SK-N-SH treated with all-trans-retinoic acid at 6 μM for 48 hours (cell line): ENCODE results near the gene FTSJ1.

Experiments
- ATAC-seq: fragments of 200-7000 bp; cut with Tn5 transposase; 3 replicates; pipeline ENCODE4 v1.9.1; 2020; ENCODE audit warnings: mild to moderate bottlenecking, moderate library complexity
- BACH2 ChIP-seq: fragments of 250-450 bp; sonication (Bioruptor Pico); IDR thresholded peaks from 2 replicates; pipeline ENCODE4 v1.9.0; 2021; ENCODE audit warnings: mild to moderate bottlenecking, borderline replicate concordance
- CSDC2 ChIP-seq: fragments of 250-450 bp; sonication (Bioruptor Pico); IDR thresholded peaks from 2 replicates; pipeline ENCODE4 v1.5.0; 2020; ENCODE audit warnings: mild to moderate bottlenecking, moderate library complexity
- ESRRG ChIP-seq: fragments of 250-450 bp; sonication (Bioruptor Pico); IDR thresholded peaks from 2 replicates; pipeline ENCODE4 v1.6.1; 2021; ENCODE audit warnings: mild to moderate bottlenecking
- GLIS3 ChIP-seq: fragments of 250-450 bp; sonication (Bioruptor Pico); IDR thresholded peaks from 2 replicates; pipeline ENCODE4 v1.5.0; 2020; ENCODE audit warnings: mild to moderate bottlenecking, moderate library complexity
- ISL1 ChIP-seq: fragments of 250-450 bp; sonication (Bioruptor Pico); IDR thresholded peaks from 2 replicates; pipeline ENCODE4 v2.1.2; 2022; ENCODE audit warnings: mild to moderate bottlenecking, moderate library complexity
- OSR1 ChIP-seq: fragments of 250-450 bp; sonication (Bioruptor Pico); IDR thresholded peaks from 2 replicates; pipeline ENCODE4 v1.8.0; 2022; ENCODE audit warnings: moderate library complexity, mild to moderate bottlenecking, inconsistent platforms
- RARB ChIP-seq: fragments of 250-450 bp; sonication (Bioruptor Pico); IDR thresholded peaks from 2 replicates; pipeline ENCODE4 v1.8.0; 2021; ENCODE audit warnings: mild to moderate bottlenecking, moderate library complexity
- SNAI2 ChIP-seq: fragments of 250-450 bp; sonication (Bioruptor Pico); IDR thresholded peaks from 2 replicates; pipeline ENCODE4 v1.5.0; 2020; ENCODE audit warnings: mild to moderate bottlenecking, moderate library complexity
- TCF4 ChIP-seq: fragments of 250-450 bp; sonication (Bioruptor Pico); IDR thresholded peaks from 2 replicates; pipeline ENCODE4 v1.8.0; 2021; ENCODE audit warnings: mild to moderate bottlenecking, moderate library complexity, borderline replicate concordance
- TOX ChIP-seq: fragments of 250-450 bp; sonication (Bioruptor Pico); IDR thresholded peaks from 2 replicates; pipeline ENCODE4 v1.8.0; 2021; ENCODE audit warnings: mild to moderate bottlenecking, moderate library complexity, borderline replicate concordance
- ZC3H10 ChIP-seq: fragments of 250-450 bp; sonication (Bioruptor Pico); IDR thresholded peaks from 2 replicates; pipeline ENCODE4 v1.5.1; 2021; ENCODE audit warnings: mild to moderate bottlenecking, moderate library complexity
- ZFP3 ChIP-seq: fragments of 250-450 bp; sonication (Bioruptor Pico); IDR thresholded peaks from 2 replicates; pipeline ENCODE4 v1.5.0; 2020; ENCODE audit warnings: mild to moderate bottlenecking, moderate library complexity
- ZFP30 ChIP-seq: fragments of 450-650 bp; formaldehyde crosslinking; IDR thresholded peaks from 2 replicates; pipeline ENCODE4 v1.5.0; 2022; ENCODE audit warnings: mild to moderate bottlenecking, moderate library complexity
- ZNF70 ChIP-seq: fragments of 450-650 bp; formaldehyde crosslinking; IDR thresholded peaks from 2 replicates; pipeline ENCODE4 v1.5.0; 2020; ENCODE audit warnings: mild to moderate bottlenecking, moderate library complexity
- ZNF8 ChIP-seq: fragments of 450-650 bp; formaldehyde crosslinking; IDR thresholded peaks from 2 replicates; pipeline ENCODE4 v1.5.0; 2020; ENCODE audit warnings: mild to moderate bottlenecking, moderate library complexity
- TF ChIP-seq, protein P1 (sequence below): fragments of 250-450 bp; sonication (Bioruptor Pico); IDR thresholded peaks from 2 replicates; pipeline ENCODE4 v1.5.1; 2020; ENCODE audit warnings: low read depth, mild to moderate bottlenecking, moderate library complexity
- TF ChIP-seq, protein P2 (sequence below): fragments of 250-450 bp; sonication (Bioruptor Pico); IDR thresholded peaks from 2 replicates; pipeline ENCODE4 v1.5.0; 2020; ENCODE audit warnings: mild to moderate bottlenecking, moderate library complexity
- TF ChIP-seq, protein P3 (sequence below): fragments of 250-450 bp; sonication (Bioruptor Pico); IDR thresholded peaks from 2 replicates; pipeline ENCODE4 v1.8.0; 2021; ENCODE audit warnings: low read depth, mild to moderate bottlenecking, moderate library complexity, borderline replicate concordance
- TF ChIP-seq, protein P4 (sequence below): fragments of 250-450 bp; sonication (Bioruptor Pico); IDR thresholded peaks from 2 replicates; pipeline ENCODE4 v1.8.0; 2020; ENCODE audit warnings: mild to moderate bottlenecking, moderate library complexity, borderline replicate concordance

Gene FTSJ1

DNA sequence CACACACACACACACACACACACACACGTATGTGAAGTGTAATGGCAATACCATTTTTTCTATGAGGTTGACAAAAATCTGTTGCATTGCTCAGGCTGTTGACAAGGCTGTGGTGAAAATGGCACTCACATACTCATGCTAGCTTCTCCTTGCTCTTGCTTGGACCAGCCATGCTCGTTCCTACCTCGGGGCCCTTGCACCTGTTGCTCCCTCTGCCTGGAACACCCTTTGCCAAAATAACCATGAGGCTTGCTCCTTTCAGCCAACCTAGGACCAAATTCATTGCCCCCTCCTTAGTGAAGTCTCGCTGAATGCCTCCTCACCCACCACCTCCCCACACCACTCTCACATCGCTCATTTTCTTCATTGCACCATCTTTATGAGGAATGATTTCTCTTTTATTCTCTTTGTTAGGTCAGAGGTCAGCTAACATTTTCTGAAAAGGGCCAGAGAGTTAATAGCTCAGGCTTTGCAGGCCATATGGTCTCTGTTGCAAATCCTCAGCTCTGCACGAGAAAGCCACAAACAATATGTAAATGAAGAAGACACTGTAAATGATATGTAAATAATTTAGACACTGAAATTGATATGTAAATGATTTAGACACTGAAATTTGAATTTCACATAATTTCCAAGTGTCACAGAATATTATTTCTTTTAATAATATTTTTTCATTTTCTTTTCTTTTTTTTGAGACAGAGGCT lies 19.2 kb upstream of the FTSJ1 start:
- no peak for ATAC-seq
- no peak for TF ChIP-seq ESRRG (CRISPR knock-in tag)
- TF ChIP-seq GLIS3 = no peak
- TF ChIP-seq, protein P1, sequence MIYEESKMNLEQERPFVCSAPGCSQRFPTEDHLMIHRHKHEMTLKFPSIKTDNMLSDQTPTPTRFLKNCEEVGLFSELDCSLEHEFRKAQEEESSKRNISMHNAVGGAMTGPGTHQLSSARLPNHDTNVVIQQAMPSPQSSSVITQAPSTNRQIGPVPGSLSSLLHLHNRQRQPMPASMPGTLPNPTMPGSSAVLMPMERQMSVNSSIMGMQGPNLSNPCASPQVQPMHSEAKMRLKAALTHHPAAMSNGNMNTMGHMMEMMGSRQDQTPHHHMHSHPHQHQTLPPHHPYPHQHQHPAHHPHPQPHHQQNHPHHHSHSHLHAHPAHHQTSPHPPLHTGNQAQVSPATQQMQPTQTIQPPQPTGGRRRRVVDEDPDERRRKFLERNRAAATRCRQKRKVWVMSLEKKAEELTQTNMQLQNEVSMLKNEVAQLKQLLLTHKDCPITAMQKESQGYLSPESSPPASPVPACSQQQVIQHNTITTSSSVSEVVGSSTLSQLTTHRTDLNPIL (CRISPR knock-in tag) = no peak
- TF ChIP-seq TOX (CRISPR knock-in tag) = no peak
- no peak for TF ChIP-seq BACH2 (CRISPR knock-in tag)
- TF ChIP-seq, protein P2, sequence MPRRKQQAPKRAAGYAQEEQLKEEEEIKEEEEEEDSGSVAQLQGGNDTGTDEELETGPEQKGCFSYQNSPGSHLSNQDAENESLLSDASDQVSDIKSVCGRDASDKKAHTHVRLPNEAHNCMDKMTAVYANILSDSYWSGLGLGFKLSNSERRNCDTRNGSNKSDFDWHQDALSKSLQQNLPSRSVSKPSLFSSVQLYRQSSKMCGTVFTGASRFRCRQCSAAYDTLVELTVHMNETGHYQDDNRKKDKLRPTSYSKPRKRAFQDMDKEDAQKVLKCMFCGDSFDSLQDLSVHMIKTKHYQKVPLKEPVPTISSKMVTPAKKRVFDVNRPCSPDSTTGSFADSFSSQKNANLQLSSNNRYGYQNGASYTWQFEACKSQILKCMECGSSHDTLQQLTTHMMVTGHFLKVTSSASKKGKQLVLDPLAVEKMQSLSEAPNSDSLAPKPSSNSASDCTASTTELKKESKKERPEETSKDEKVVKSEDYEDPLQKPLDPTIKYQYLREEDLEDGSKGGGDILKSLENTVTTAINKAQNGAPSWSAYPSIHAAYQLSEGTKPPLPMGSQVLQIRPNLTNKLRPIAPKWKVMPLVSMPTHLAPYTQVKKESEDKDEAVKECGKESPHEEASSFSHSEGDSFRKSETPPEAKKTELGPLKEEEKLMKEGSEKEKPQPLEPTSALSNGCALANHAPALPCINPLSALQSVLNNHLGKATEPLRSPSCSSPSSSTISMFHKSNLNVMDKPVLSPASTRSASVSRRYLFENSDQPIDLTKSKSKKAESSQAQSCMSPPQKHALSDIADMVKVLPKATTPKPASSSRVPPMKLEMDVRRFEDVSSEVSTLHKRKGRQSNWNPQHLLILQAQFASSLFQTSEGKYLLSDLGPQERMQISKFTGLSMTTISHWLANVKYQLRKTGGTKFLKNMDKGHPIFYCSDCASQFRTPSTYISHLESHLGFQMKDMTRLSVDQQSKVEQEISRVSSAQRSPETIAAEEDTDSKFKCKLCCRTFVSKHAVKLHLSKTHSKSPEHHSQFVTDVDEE (CRISPR knock-in tag) = no peak
- no peak for TF ChIP-seq ZC3H10 (CRISPR knock-in tag)

DNA sequence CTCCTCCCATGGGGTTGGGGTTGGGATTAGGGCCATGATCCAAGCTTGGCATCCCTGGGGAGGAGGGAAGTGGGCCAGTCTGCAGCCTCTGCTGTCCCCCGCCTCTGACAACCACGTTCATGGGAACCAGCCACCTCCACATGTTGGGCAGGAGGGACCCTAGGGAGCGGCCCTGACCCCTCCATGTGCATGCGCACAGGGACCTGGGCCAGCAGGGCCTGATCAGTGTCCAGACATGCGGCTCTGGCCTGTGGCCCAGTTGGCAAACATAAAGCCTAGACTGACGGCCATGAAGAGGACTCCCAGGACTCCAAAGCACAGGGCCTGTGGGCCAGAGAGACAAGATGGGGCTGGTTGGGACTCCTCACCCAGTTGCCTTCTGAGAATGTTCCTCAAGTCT lies 17.3 kb upstream of the FTSJ1 start:
- TF ChIP-seq, protein P2 (CRISPR knock-in tag) = no peak
- TF ChIP-seq OSR1 (CRISPR knock-in tag) (no peak), TOX (CRISPR knock-in tag) (no peak), ZFP30 (CRISPR knock-in tag) (no peak), ZFP3 (CRISPR knock-in tag) (no peak), ZC3H10 (CRISPR knock-in tag) (no peak)
- no peak; the same call in 2 of the 3 replicates for ATAC-seq

DNA sequence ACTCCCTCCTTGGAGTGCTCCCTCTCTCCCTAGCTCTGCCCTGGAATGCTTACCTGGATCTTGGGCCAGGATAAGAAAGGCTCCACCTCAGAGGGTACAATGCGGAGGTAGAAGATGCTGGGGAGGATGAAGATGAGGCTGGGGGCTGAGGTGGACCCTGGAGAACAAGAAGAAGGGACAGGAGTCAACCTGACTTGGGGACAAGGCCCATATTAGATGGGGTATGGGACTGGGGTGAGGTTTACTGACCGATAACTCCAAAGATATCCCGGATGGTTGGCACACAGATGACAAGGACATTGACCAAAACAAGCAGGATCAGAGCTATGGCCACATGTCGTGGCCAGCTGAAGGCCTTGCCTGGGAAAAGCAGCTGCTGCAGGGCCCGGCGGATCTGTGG lies 16.5 kb upstream of the FTSJ1 start:
- ATAC-seq = no peak
- TF ChIP-seq, protein P1 (CRISPR knock-in tag) = no peak
- TF ChIP-seq, protein P3, sequence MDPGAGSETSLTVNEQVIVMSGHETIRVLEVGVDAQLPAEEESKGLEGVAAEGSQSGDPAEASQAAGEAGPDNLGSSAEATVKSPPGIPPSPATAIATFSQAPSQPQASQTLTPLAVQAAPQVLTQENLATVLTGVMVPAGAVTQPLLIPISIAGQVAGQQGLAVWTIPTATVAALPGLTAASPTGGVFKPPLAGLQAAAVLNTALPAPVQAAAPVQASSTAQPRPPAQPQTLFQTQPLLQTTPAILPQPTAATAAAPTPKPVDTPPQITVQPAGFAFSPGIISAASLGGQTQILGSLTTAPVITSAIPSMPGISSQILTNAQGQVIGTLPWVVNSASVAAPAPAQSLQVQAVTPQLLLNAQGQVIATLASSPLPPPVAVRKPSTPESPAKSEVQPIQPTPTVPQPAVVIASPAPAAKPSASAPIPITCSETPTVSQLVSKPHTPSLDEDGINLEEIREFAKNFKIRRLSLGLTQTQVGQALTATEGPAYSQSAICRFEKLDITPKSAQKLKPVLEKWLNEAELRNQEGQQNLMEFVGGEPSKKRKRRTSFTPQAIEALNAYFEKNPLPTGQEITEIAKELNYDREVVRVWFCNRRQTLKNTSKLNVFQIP (CRISPR knock-in tag) = no peak
- no peak for TF ChIP-seq TCF4 (CRISPR knock-in tag)
- no peak for TF ChIP-seq BACH2 (CRISPR knock-in tag)
- TF ChIP-seq, protein P2 (CRISPR knock-in tag) = no peak
- TF ChIP-seq ZNF8 (CRISPR knock-in tag) = no peak
- TF ChIP-seq ZFP3 (CRISPR knock-in tag) = no peak
- TF ChIP-seq SNAI2 = no peak
- TF ChIP-seq CSDC2 (CRISPR knock-in tag) = no peak
- no peak for TF ChIP-seq ZNF70 (CRISPR knock-in tag)
- no peak for TF ChIP-seq ESRRG (CRISPR knock-in tag)
- no peak for TF ChIP-seq RARB (CRISPR knock-in tag)
- TF ChIP-seq, protein P4, sequence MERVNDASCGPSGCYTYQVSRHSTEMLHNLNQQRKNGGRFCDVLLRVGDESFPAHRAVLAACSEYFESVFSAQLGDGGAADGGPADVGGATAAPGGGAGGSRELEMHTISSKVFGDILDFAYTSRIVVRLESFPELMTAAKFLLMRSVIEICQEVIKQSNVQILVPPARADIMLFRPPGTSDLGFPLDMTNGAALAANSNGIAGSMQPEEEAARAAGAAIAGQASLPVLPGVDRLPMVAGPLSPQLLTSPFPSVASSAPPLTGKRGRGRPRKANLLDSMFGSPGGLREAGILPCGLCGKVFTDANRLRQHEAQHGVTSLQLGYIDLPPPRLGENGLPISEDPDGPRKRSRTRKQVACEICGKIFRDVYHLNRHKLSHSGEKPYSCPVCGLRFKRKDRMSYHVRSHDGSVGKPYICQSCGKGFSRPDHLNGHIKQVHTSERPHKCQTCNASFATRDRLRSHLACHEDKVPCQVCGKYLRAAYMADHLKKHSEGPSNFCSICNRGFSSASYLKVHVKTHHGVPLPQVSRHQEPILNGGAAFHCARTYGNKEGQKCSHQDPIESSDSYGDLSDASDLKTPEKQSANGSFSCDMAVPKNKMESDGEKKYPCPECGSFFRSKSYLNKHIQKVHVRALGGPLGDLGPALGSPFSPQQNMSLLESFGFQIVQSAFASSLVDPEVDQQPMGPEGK (CRISPR knock-in tag) = no peak
- TF ChIP-seq ISL1 (CRISPR knock-in tag) = no peak
